Memory B cell (primary cell): Measurements from ENCODE around the gene KRT36.

Experiments used
- ATAC-seq: fragments of 150-1000 bp; cut with Tn5 transposase; 2 replicates; pipeline ENCODE4 v1.10.0; 2021; ENCODE audit warnings: low read depth, mild to moderate bottlenecking, moderate library complexity
- DNase-seq, 2 donors: peaks; one replicate each; pipeline ENCODE4 v3.0.0; 2022; ENCODE audit warnings: low spot score in 2 of 2
- H3K27ac Mint-ChIP-seq: one replicate; pipeline ENCODE4 v1.8.0; 2022; ENCODE audit warnings: mild to moderate bottlenecking, moderate library complexity, mixed read lengths
- H3K27me3 Mint-ChIP-seq: one replicate; pipeline ENCODE4 v1.8.0; 2022; ENCODE audit warnings: mixed read lengths
- H3K36me3 Mint-ChIP-seq: one replicate; pipeline ENCODE4 v1.8.0; 2022; ENCODE audit warnings: mild to moderate bottlenecking, mixed read lengths
- H3K4me1 Mint-ChIP-seq: one replicate; pipeline ENCODE4 v1.8.0; 2022; ENCODE audit warnings: mixed read lengths
- H3K4me3 Mint-ChIP-seq: one replicate; pipeline ENCODE4 v1.8.0; 2022; ENCODE audit warnings: mild to moderate bottlenecking, moderate library complexity, mixed read lengths
- H3K9me3 Mint-ChIP-seq: one replicate; pipeline ENCODE4 v1.8.0; 2022; ENCODE audit warnings: mixed read lengths

Gene KRT36

GRCh38 chr17:41457676-41458075 is 32.0 kb downstream of the KRT36 start:
- H3K27ac Mint-ChIP-seq, result no peak overlapping the region
- no peaks in the 10 kb centered on the region for H3K9me3 Mint-ChIP-seq
- H3K4me3 Mint-ChIP-seq, result no peak overlapping the region

GRCh38 chr17:41456204-41456603 is 33.5 kb downstream of the KRT36 start:
- Mint-ChIP-seq H3K27me3 (peaks cover 9% of the 10 kb centered on the region), H3K36me3 (no peaks in the 10 kb centered on the region), H3K9me3 (no peaks in the 10 kb centered on the region), H3K27ac (no peak overlapping the region), H3K4me1 (no peaks in the 10 kb centered on the region), H3K4me3 (no peak overlapping the region)
- DNase-seq (no peak), ATAC-seq (no peak)

More at GRCh38 chr17:41457676-41458075, 32.0 kb downstream of the KRT36 start:
- H3K36me3 Mint-ChIP-seq, result no peaks in the 10 kb centered on the region
- H3K27me3 Mint-ChIP-seq, result peaks cover 9% of the 10 kb centered on the region
- no peak for DNase-seq
- no peak for ATAC-seq
- H3K4me1 Mint-ChIP-seq, result no peaks in the 10 kb centered on the region

- no peaks in the 10 kb centered on the region for H3K36me3 Mint-ChIP-seq
- DNase-seq (no peak), ATAC-seq (no peak)
- H3K27ac Mint-ChIP-seq, result no peak overlapping the region
- peaks cover 6% of the 10 kb centered on the region for H3K27me3 Mint-ChIP-seq
- H3K4me1 Mint-ChIP-seq, result no peaks in the 10 kb centered on the region
- no peak overlapping the region for H3K4me3 Mint-ChIP-seq
- no peaks in the 10 kb centered on the region for H3K9me3 Mint-ChIP-seq
Measured at GRCh38 chr17:41455236-41455635, 34.5 kb downstream of the KRT36 start.

- no peak for ATAC-seq
- no peaks in the 10 kb centered on the region for H3K9me3 Mint-ChIP-seq
- DNase-seq, result no peak
- no peak overlapping the region for H3K4me3 Mint-ChIP-seq
- no peaks in the 10 kb centered on the region for H3K4me1 Mint-ChIP-seq
- no peaks in the 10 kb centered on the region for H3K36me3 Mint-ChIP-seq
- no peak overlapping the region for H3K27ac Mint-ChIP-seq
- peaks cover 12% of the 10 kb centered on the region for H3K27me3 Mint-ChIP-seq
Measured at GRCh38 chr17:41453066-41453465, 36.6 kb downstream of the KRT36 start.

- Mint-ChIP-seq H3K36me3 (no peaks in the 10 kb centered on the region), H3K4me3 (no peak overlapping the region), H3K4me1 (no peaks in the 10 kb centered on the region), H3K27ac (no peak overlapping the region), H3K9me3 (no peaks in the 10 kb centered on the region), H3K27me3 (peaks cover 13% of the 10 kb centered on the region)
- no peak for ATAC-seq
- DNase-seq, result no peak
Measured at GRCh38 chr17:41452281-41452680, 37.4 kb downstream of the KRT36 start.

GRCh38 chr17:41451154-41451728 is 38.5 kb downstream of the KRT36 start:
- DNase-seq (no peak), ATAC-seq (no peak)
- Mint-ChIP-seq H3K27me3 (peaks cover 15% of the 10 kb centered on the region), H3K9me3 (no peaks in the 10 kb centered on the region), H3K36me3 (no peaks in the 10 kb centered on the region), H3K4me1 (no peaks in the 10 kb centered on the region), H3K27ac (no peak overlapping the region), H3K4me3 (no peak overlapping the region)

GRCh38 chr17:41449008-41449407 is 40.7 kb downstream of the KRT36 start:
- H3K27ac Mint-ChIP-seq, result no peak overlapping the region
- no peaks in the 10 kb centered on the region for H3K36me3 Mint-ChIP-seq
- peaks cover 19% of the 10 kb centered on the region for H3K27me3 Mint-ChIP-seq
- ATAC-seq, result no peak
- H3K9me3 Mint-ChIP-seq, result no peaks in the 10 kb centered on the region
- no peak overlapping the region for H3K4me3 Mint-ChIP-seq
- H3K4me1 Mint-ChIP-seq, result no peaks in the 10 kb centered on the region
- no peak for DNase-seq

- H3K4me1 Mint-ChIP-seq, result no peaks in the 10 kb centered on the region
- peaks cover 15% of the 10 kb centered on the region for H3K27me3 Mint-ChIP-seq
- ATAC-seq (no peak), DNase-seq (no peak)
- no peak overlapping the region for H3K27ac Mint-ChIP-seq
- H3K36me3 Mint-ChIP-seq, result no peaks in the 10 kb centered on the region
- no peak overlapping the region for H3K4me3 Mint-ChIP-seq
- no peaks in the 10 kb centered on the region for H3K9me3 Mint-ChIP-seq
Measured at GRCh38 chr17:41448506-41448905, 41.2 kb downstream of the KRT36 start.

- Mint-ChIP-seq H3K36me3 (no peaks in the 10 kb centered on the region), H3K9me3 (no peaks in the 10 kb centered on the region), H3K4me3 (no peak overlapping the region), H3K27me3 (peaks cover 23% of the 10 kb centered on the region), H3K27ac (no peak overlapping the region), H3K4me1 (no peaks in the 10 kb centered on the region)
- no peak for ATAC-seq
- no peak for DNase-seq
Measured at GRCh38 chr17:41446806-41447205, 42.9 kb downstream of the KRT36 start.

- no peak for DNase-seq
Measured at GRCh38 chr17:41444640-41445039, 45.1 kb downstream of the KRT36 start.

GRCh38 chr17:41444186-41444585 is 45.5 kb downstream of the KRT36 start:
- no peaks in the 10 kb centered on the region for H3K9me3 Mint-ChIP-seq
- no peak overlapping the region for H3K4me3 Mint-ChIP-seq
- DNase-seq (no peak), ATAC-seq (no peak)
- peaks cover 30% of the 10 kb centered on the region for H3K27me3 Mint-ChIP-seq
- no peaks in the 10 kb centered on the region for H3K36me3 Mint-ChIP-seq
- H3K4me1 Mint-ChIP-seq, result no peaks in the 10 kb centered on the region
- no peak overlapping the region for H3K27ac Mint-ChIP-seq

More at GRCh38 chr17:41444640-41445039, 45.1 kb downstream of the KRT36 start:
- ATAC-seq, result no peak
- no peak overlapping the region for H3K4me3 Mint-ChIP-seq
- peaks cover 30% of the 10 kb centered on the region for H3K27me3 Mint-ChIP-seq
- H3K4me1 Mint-ChIP-seq, result no peaks in the 10 kb centered on the region
- H3K9me3 Mint-ChIP-seq, result no peaks in the 10 kb centered on the region
- H3K36me3 Mint-ChIP-seq, result no peaks in the 10 kb centered on the region
- H3K27ac Mint-ChIP-seq, result no peak overlapping the region

- Mint-ChIP-seq H3K4me3 (no peak overlapping the region), H3K36me3 (no peaks in the 10 kb centered on the region), H3K27ac (no peak overlapping the region), H3K4me1 (no peaks in the 10 kb centered on the region), H3K27me3 (peaks cover 23% of the 10 kb centered on the region), H3K9me3 (no peaks in the 10 kb centered on the region)
- no peak for ATAC-seq
- no peak for DNase-seq
Measured at GRCh38 chr17:41442739-41443138, 47.0 kb downstream of the KRT36 start.

GRCh38 chr17:41440531-41441033 is 49.1 kb downstream of the KRT36 start, which contains the start of gene KRT38:
Gene KRT38 (minus strand): TSS chr17:41440983. CDS start chr17:41440921, 62 bp downstream.
- Mint-ChIP-seq H3K9me3 (no peaks in the 10 kb centered on the region), H3K4me3 (no peak within 1 kb of the TSS), H3K27ac (no peak within 1 kb of the TSS), H3K27me3 (peaks cover 23% of the 10 kb centered on the region), H3K4me1 (no peaks in the 10 kb centered on the region), H3K36me3 (no peaks in the 10 kb centered on the region)
- no peak for ATAC-seq
- no peak for DNase-seq

- no peak for ATAC-seq
- no peak for DNase-seq
- H3K27ac Mint-ChIP-seq, result no peak overlapping the region
- peaks cover 22% of the 10 kb centered on the region for H3K27me3 Mint-ChIP-seq
- no peak overlapping the region for H3K4me3 Mint-ChIP-seq
- H3K36me3 Mint-ChIP-seq, result no peaks in the 10 kb centered on the region
- no peaks in the 10 kb centered on the region for H3K9me3 Mint-ChIP-seq
- no peaks in the 10 kb centered on the region for H3K4me1 Mint-ChIP-seq
Measured at GRCh38 chr17:41439375-41439774, 50.3 kb downstream of the KRT36 start.

GRCh38 chr17:41437769-41438168 is 51.9 kb downstream of the KRT36 start:
- ATAC-seq (no peak), DNase-seq (no peak)
- no peaks in the 10 kb centered on the region for H3K4me1 Mint-ChIP-seq
- H3K4me3 Mint-ChIP-seq, result no peak overlapping the region
- peaks cover 20% of the 10 kb centered on the region for H3K27me3 Mint-ChIP-seq
- H3K9me3 Mint-ChIP-seq, result no peaks in the 10 kb centered on the region
- H3K27ac Mint-ChIP-seq, result no peak overlapping the region
- H3K36me3 Mint-ChIP-seq, result no peaks in the 10 kb centered on the region
